NCI-H524 treated with DMSO at 0.1 percent for 48 hours (cell line): Measurements from ENCODE around the gene BTNL8.

ENCODE experiments used
- DNase-seq: peaks from one replicate; lab custom pipeline; 2025; lab: John Stamatoyannopoulos, UW

BTNL8 gene

DNA sequence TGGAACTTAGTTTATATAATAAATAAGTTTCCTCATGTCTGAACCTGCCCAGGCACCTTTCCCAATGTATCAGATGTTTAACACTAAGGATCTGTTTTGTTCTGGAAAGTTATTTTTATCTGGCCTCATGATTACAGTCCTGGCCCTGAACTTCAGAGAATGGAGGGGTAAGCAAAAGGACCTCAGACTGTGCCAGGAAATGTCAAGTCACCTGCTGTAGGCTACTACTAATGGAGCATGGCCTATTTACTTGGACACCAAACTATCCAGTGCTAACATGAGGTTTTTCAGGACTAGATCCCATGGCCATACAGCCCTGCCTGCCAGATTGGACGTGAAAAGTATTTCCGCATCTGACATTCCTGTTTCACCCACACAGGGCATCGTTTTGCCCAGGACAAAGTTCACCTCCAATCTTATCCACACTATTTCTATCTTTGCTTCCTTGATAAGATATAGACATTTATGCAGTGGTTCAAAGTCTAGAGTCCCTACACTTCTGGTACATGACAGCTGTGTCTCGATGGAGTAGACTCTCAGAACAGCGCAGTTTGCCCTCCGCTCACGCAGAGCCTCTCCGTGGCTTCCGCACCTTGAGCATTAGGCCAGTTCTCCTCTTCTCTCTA lies at the start of gene BTNL8:
Gene BTNL8, plus strand, starts transcription at position 539 of the 626 bp plus-strand sequence. CDS start 152 bp downstream, outside the sequence.
- no peak for DNase-seq

- DNase-seq = no peak
Observed at GRCh38 chr5:180849827-180850226, 49.1 kb upstream of the BTNL8 start.

GRCh38 chr5:180850434-180851078 lies 48.4 kb upstream of the BTNL8 start:
- DNase-seq = no peak

DNA sequence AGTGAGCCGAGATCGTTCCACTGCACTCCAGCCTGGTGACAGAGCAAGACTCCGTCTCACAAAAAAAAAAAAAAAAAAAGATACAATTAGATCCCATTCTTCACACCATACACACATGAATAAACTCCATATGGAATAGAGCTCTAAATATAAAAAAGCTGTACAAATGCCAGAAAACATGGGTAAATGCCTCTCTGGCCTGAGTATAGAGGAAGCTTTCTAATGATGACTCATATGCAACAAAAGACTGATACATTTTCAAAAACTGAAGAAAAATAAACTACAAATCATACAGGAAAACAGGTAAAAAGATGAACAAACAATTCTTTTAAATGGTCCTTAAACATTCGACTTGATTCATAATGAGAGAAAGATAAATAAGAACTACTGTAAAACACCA lies 46.5 kb upstream of the BTNL8 start:
- no peak for DNase-seq

- no peak for DNase-seq
Observed at GRCh38 chr5:180853121-180853847, 45.7 kb upstream of the BTNL8 start.

DNA sequence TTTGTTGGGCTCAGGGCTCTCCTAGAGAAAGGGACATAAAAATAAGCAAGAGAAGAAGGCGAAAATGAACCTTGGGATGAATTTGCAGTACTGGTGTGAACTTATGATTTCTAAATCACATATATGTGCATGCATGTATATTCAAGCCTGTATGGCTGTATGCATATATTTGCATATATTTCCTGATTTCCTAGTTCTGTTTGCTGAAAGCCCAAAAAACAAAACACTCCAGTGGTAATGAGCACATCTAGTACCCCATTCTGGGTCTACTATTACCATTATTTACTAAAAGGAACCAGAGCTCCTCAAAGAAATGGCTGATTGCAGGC lies 45.1 kb upstream of the BTNL8 start:
- no peak for DNase-seq

DNA sequence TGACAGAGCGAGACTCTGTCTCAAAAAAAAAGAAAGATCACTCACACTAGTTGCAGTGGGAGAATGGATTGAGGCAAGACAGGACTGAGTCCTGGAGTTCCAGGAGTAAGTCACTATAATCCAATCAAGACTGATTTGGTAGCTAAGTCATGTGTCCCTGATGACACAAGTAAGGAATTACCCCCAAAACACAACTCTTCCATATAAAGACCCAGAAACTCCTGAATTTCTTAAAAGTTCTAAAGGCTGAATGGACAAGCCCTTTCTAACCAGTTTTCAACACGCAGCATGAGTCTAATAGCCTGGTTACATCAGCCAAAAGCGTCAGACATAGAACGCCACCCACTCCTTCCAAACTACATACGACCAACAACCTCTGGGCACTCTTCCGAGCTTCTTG lies 40.4 kb upstream of the BTNL8 start:
- no peak for DNase-seq

GRCh38 chr5:180860273-180860886 lies 38.6 kb upstream of the BTNL8 start:
- DNase-seq = no peak

DNA sequence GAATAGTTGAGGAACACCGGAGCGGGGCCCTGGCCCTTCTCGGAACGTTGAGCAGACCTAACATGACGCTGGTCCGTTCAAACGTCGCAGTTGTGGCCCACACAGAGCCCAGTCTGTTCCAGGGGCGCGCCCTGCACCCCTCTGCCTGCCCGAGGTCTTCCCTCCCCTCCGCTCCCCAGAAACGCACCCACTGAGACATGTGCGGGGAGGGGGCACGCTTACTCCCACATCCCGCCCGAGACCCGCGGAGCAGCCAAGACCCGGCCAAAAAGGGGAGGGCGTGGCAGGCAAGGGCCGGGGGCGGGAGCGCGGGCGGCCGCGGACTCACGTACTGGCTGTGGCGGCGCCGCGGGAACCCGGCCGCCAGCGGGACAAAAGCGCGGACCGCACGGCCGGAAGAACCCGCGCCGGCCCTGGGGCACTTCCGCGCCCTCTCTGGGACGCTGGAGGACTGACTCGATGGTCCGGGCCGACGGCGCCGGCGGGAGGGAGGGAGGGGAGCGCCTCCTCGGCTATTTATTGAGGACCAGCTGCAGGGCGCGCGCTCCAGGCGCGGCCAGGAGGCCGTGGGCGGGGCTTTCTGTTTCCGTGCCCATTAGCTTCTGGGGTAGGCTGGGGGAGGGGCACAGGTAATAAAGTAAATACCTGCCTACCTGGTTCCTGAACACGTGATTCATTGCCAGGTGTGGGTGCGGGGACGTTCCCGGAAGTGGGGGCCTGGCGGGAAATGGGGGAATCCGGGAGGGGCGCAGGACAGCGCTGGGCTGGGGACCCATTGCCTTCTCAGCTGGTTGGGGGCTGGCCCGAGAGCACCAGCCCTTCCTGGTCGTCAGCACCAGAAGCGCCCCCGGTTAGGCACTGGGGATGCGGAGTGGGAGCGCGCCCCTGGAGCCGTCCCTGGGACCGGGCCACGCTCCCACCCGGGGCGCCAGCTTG lies 37.8 kb upstream of the BTNL8 start, which contains the start of gene ZFP62:
Gene ZFP62, minus strand, starts transcription at position 390 of the 936 bp plus-strand sequence. Its CDS starts 57 bp downstream, at position 333.
- DNase-seq = peak; percentile 30

GRCh38 chr5:180862645-180863044 lies 36.3 kb upstream of the BTNL8 start:
- no peak for DNase-seq

- DNase-seq = no peak
Observed at GRCh38 chr5:180865981-180866695, 32.8 kb upstream of the BTNL8 start.

- no peak for DNase-seq
Observed at GRCh38 chr5:180866985-180867384, 32.0 kb upstream of the BTNL8 start.

GRCh38 chr5:180868960-180869359 lies 30.0 kb upstream of the BTNL8 start:
- DNase-seq = peak; percentile 52

DNA sequence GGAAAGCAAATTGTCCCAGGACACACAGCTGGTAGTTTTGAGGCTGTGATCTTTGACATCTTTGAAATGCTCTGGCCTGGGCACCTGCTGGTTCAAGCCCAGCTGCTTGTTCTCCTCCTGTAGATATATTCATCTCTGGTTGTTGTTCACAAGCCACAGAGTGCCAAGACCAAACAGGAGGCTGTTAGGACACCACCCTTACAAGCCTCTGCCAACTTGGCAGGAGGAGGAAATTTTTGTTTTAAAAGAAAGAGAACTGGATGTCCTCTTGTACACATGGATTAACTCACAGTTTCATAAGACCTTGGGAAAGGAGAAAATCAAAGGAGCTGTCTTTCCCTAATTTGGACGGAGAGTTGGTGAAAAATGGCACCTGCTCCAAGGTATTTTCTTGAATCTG lies 29.4 kb upstream of the BTNL8 start:
- no peak for DNase-seq

GRCh38 chr5:180870276-180871068 lies 28.5 kb upstream of the BTNL8 start:
- DNase-seq = no peak

GRCh38 chr5:180872419-180872818 lies 26.5 kb upstream of the BTNL8 start:
- DNase-seq = no peak

DNA sequence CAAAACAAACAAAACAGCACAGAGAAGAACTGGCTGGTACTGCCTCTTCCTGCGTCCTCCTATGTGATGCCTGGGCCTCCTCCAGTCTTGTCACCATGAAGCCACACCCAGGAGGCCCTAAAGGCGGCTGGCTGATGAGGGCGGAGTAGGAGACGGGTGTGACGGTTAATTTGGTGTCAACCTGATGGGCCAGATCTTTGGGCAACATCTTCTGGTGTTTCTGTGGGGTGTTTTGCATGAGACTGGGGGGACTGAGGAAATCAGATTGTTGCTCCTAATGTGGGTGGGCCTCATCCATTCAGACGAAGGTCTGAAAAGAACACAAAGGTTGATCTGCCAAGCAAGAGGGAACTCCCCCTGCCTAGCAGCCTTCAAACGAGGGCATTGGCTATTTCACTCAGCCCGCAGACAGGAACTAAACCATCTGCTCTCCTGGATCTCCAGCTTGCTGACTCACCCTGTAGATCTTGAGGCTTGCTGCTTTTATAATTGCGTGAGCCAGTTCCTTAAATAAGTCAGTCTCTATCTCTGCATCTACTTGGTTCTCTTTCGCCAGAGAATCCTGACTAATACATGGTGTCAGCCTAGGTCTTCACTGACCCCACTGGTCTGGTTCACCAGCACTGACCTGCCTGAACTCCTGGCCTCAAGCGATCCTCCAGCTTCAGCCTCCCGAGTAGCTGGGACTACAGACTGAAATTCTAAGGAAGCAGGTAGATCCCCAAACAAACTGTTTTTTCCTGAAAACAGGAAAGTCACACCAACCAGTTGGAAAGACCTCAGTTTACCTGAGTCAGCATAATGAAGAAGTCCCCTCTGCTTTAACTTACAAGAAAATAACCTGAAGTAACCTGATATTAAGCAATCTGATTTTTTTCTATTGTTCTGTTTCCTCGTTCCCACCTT lies 25.1 kb upstream of the BTNL8 start:
- no peak for DNase-seq

- DNase-seq = no peak
Observed at GRCh38 chr5:180874804-180875582, 24.0 kb upstream of the BTNL8 start.
